K562 (cell line): Measurements from ENCODE around the gene HSPA1L. TPM values are rescaled to one million over a fixed set of nuclear protein-coding genes. Genes with fewer than 3 reads are reported as not detected.

Source experiments
- CBFB ChIP-seq: sonication (generic); formaldehyde crosslinking; IDR thresholded peaks from 2 replicates; pipeline ENCODE4 v1.4.0; 2020; ENCODE audit warnings: mild to moderate bottlenecking, missing genetic modification reagents
- CC2D1A ChIP-seq: fragments of 450-650 bp; IDR thresholded peaks from 2 replicates; pipeline ENCODE4 v1.6.1; 2017; ENCODE audit warnings: mild to moderate bottlenecking
- DNMT1 ChIP-seq: fragments of 450-650 bp; IDR thresholded peaks from 2 replicates; pipeline ENCODE4 v1.6.1; 2016; ENCODE audit warnings: antibody characterized with exemption, mild to moderate bottlenecking
- KDM4B ChIP-seq, 2 experiments: fragments of 450-650 bp in 1 of 2; sonication (generic) in 1 of 2; IDR thresholded peaks; 2 replicates each; pipeline ENCODE4 v1.6.1; 2016 to 2017; ENCODE audit warnings: borderline replicate concordance in 2 of 2, antibody characterized with exemption in 1 of 2, low read depth in 1 of 2, mild to moderate bottlenecking in 1 of 2
- KLF13 ChIP-seq: fragments of 450-650 bp; IDR thresholded peaks from 2 replicates; pipeline ENCODE4 v1.6.1; 2016; ENCODE audit warnings: missing genetic modification characterization, low read depth, mild to moderate bottlenecking, missing compliant biosample characterization, moderate library complexity, borderline replicate concordance
- ZNF707 ChIP-seq: fragments of 250-450 bp; sonication (Bioruptor Pico); conservative IDR thresholded peaks from 2 replicates; pipeline ENCODE4 v1.8.0; 2022; ENCODE audit warnings: inconsistent platforms, mild to moderate bottlenecking, moderate library complexity
- ZNF778 ChIP-seq: fragments of 450-650 bp; formaldehyde crosslinking; IDR thresholded peaks from 2 replicates; pipeline ENCODE4 v1.4.0; 2020; ENCODE audit warnings: mild to moderate bottlenecking, moderate library complexity
- polyA plus RNA-seq, 8 experiments: library from polyadenylated mRNA; depleted of rRNA in 4 of 8; stranded (reverse) in 5 of 8; unstranded in 3 of 8; fragments of >200 nt; fragmentation: Nextera tagmentation in 2 of 8; fragmentation: Illumina TruSeq in 1 of 8; extraction: Ambion mirVana in 2 of 8; extraction: Trizol in 1 of 8; gene quantifications; 2 replicates each; pipeline versions ENCODE4 v1.2.1 to v1.2.3, GENCODE V29; 2011 to 2014; ENCODE audit warnings: inconsistent platforms in 1 of 8, missing spikeins in 1 of 8
- total RNA-seq, 7 experiments: library from RNA; depleted of rRNA in 6 of 7; stranded (reverse); fragments of >200 nt in 6 of 7; fragmentation: Illumina TruSeq in 2 of 7; extraction: Trizol in 2 of 7; gene quantifications; 2 replicates each; pipeline versions ENCODE4 v1.2.1 to v1.2.3, GENCODE V29; 2011 to 2021; ENCODE audit warnings: low replicate concordance in 1 of 7
- TF ChIP-seq, protein P1 (sequence below): sonication (generic); formaldehyde crosslinking; IDR thresholded peaks from 2 replicates; pipeline ENCODE4 v1.9.0; 2022; ENCODE audit warnings: mild to moderate bottlenecking, missing genetic modification reagents
- TF ChIP-seq, protein P2 (sequence below): sonication (generic); formaldehyde crosslinking; IDR thresholded peaks from 2 replicates; pipeline ENCODE4 v1.8.0; 2023; ENCODE audit warnings: missing genetic modification reagents, mild to moderate bottlenecking, borderline replicate concordance
- TF ChIP-seq, protein P3 (sequence below), 2 experiments: fragments of 450-650 bp; IDR thresholded peaks; 2 replicates each; pipeline ENCODE4 v1.6.1; 2018; ENCODE audit warnings: mild to moderate bottlenecking in 2 of 2, low read depth in 1 of 2; ENCODE audit not compliant: partially characterized antibody in 2 of 2

Gene HSPA1L
- total and polyA plus RNA-seq, 9 of the 15 experiments (the other 6 are each of a cell fraction or from before 2014, with no cell fraction given) = 0.14 to 2.1 (median 1.3) TPM

DNA sequence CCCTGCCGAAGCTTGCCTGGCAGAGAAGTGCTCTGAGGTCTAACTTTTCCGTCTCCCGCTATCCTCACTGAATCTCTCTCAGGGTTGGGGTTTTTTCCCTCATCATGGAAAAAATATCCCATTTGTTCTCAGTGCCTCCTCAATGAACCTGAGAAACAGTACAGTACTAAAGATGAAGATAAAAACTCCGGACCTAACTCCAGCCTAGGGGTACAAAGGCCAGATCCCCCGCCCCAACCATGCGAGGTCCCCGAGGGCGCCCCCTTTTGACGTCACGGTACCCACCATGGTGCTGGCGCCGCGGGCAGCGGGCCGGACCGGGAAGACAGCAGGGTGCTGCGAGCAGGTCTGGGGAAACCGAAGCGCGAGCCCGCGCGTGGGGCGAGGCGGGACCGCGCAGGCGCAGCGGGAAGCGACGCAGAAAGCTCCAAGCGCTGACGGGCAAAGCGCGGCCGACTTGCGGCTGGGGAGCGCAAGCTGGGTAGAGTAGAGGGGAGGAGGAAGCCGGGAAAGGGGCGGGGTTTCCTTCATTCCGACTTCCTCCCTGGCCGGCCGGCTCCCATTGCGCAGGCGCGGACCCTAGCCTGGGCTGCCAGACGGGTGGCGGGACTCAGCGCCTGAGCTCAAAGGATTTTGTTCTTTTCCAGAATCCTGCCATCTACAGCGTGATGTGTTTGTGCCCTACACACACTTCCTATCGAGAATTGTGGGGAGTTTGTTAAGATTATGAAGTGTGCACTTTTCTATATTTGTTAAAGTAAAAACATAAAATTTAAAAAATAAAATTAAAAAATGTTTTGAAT is 8.4 kb downstream of the HSPA1L start, which contains the start of gene LSM2 (continued):
- TF ChIP-seq, protein P1, sequence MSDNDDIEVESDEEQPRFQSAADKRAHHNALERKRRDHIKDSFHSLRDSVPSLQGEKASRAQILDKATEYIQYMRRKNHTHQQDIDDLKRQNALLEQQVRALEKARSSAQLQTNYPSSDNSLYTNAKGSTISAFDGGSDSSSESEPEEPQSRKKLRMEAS = peak; percentile 91
- 0 out of 2 replicates have a peak, but pooled peaks have one; percentile 33 for TF ChIP-seq ZNF778 (CRISPR knock-in tag)
- TF ChIP-seq ZNF707 (CRISPR knock-in tag) = peak; percentile 42; the same call in 1 of the 2 replicates
- TF ChIP-seq, protein P2, sequence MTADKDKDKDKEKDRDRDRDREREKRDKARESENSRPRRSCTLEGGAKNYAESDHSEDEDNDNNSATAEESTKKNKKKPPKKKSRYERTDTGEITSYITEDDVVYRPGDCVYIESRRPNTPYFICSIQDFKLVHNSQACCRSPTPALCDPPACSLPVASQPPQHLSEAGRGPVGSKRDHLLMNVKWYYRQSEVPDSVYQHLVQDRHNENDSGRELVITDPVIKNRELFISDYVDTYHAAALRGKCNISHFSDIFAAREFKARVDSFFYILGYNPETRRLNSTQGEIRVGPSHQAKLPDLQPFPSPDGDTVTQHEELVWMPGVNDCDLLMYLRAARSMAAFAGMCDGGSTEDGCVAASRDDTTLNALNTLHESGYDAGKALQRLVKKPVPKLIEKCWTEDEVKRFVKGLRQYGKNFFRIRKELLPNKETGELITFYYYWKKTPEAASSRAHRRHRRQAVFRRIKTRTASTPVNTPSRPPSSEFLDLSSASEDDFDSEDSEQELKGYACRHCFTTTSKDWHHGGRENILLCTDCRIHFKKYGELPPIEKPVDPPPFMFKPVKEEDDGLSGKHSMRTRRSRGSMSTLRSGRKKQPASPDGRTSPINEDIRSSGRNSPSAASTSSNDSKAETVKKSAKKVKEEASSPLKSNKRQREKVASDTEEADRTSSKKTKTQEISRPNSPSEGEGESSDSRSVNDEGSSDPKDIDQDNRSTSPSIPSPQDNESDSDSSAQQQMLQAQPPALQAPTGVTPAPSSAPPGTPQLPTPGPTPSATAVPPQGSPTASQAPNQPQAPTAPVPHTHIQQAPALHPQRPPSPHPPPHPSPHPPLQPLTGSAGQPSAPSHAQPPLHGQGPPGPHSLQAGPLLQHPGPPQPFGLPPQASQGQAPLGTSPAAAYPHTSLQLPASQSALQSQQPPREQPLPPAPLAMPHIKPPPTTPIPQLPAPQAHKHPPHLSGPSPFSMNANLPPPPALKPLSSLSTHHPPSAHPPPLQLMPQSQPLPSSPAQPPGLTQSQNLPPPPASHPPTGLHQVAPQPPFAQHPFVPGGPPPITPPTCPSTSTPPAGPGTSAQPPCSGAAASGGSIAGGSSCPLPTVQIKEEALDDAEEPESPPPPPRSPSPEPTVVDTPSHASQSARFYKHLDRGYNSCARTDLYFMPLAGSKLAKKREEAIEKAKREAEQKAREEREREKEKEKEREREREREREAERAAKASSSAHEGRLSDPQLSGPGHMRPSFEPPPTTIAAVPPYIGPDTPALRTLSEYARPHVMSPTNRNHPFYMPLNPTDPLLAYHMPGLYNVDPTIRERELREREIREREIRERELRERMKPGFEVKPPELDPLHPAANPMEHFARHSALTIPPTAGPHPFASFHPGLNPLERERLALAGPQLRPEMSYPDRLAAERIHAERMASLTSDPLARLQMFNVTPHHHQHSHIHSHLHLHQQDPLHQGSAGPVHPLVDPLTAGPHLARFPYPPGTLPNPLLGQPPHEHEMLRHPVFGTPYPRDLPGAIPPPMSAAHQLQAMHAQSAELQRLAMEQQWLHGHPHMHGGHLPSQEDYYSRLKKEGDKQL (CRISPR knock-in tag) = no peak
- peak; percentile 70 for TF ChIP-seq KLF13
- TF ChIP-seq, protein P3, sequence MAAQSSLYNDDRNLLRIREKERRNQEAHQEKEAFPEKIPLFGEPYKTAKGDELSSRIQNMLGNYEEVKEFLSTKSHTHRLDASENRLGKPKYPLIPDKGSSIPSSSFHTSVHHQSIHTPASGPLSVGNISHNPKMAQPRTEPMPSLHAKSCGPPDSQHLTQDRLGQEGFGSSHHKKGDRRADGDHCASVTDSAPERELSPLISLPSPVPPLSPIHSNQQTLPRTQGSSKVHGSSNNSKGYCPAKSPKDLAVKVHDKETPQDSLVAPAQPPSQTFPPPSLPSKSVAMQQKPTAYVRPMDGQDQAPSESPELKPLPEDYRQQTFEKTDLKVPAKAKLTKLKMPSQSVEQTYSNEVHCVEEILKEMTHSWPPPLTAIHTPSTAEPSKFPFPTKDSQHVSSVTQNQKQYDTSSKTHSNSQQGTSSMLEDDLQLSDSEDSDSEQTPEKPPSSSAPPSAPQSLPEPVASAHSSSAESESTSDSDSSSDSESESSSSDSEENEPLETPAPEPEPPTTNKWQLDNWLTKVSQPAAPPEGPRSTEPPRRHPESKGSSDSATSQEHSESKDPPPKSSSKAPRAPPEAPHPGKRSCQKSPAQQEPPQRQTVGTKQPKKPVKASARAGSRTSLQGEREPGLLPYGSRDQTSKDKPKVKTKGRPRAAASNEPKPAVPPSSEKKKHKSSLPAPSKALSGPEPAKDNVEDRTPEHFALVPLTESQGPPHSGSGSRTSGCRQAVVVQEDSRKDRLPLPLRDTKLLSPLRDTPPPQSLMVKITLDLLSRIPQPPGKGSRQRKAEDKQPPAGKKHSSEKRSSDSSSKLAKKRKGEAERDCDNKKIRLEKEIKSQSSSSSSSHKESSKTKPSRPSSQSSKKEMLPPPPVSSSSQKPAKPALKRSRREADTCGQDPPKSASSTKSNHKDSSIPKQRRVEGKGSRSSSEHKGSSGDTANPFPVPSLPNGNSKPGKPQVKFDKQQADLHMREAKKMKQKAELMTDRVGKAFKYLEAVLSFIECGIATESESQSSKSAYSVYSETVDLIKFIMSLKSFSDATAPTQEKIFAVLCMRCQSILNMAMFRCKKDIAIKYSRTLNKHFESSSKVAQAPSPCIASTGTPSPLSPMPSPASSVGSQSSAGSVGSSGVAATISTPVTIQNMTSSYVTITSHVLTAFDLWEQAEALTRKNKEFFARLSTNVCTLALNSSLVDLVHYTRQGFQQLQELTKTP (IDR thresholded peaks at IDR 0.05; ENCODE audit: low read depth in 1 of 2, partially characterized antibody in 2 of 2) = peak in 1 of 2 experiments; percentile 77
- peak; percentile 90; the same call in 1 of the 2 replicates for TF ChIP-seq CBFB (CRISPR knock-in tag)
- peak; percentile 92 for TF ChIP-seq CC2D1A
- TF ChIP-seq DNMT1 = peak; percentile 80; the same call in 1 of the 2 replicates
- no peak for TF ChIP-seq KDM4B (IDR thresholded peaks at IDR 0.05; ENCODE audit: borderline replicate concordance in 2 of 2, low read depth in 1 of 2)
